ENCODE results near the gene SNX9. TPM values are rescaled to one million over a fixed set of nuclear protein-coding genes. Genes with fewer than 3 reads are reported as not detected.
"Not testable (repeated sequence)": the region's sequence is repeated elsewhere in the genome, so short reads cannot be mapped to it uniquely, and the experiment has no call there.

The SNX9 gene
- total and polyA plus RNA-seq, 10 of the 15 experiments (the other 5 are each of a cell fraction or from before 2014, with no cell fraction given), result 0.03 to 2.0 (median 0.37) TPM

GRCh38 chr6:157898640-157899039 lies 75.6 kb downstream of the SNX9 start (continued):
- TF ChIP-seq BCL3 (IDR thresholded peaks at IDR 0.05; ENCODE audit: borderline replicate concordance, insufficient read depth, low read depth, low read length, poor library complexity, severe bottlenecking), result no peak
- TF ChIP-seq MTA2 (IDR thresholded peaks at IDR 0.05; ENCODE audit: low read depth), result no peak
- no peak for TF ChIP-seq E2F4 (IDR thresholded peaks at IDR 0.05; ENCODE audit: low read depth, low read length)
- no peak for TF ChIP-seq CREM (IDR thresholded peaks at IDR 0.05; ENCODE audit: low read depth)
- TF ChIP-seq NR2C1 (IDR thresholded peaks at IDR 0.05), result no peak
- TF ChIP-seq ZBED1 (IDR thresholded peaks at IDR 0.05; ENCODE audit: borderline replicate concordance), result no peak
- TF ChIP-seq ZNF384 (IDR thresholded peaks at IDR 0.05; ENCODE audit: borderline replicate concordance, low read depth, low read length), result no peak

GRCh38 chr6:157900262-157900661 lies 77.2 kb downstream of the SNX9 start:
- ATAC-seq; H3K27me3 ChIP-seq (replicated peaks in 1 of 2; ENCODE audit: control insufficient read depth in 2 of 2, insufficient read depth in 2 of 2, low read length in 1 of 2); H3K4me2 ChIP-seq (ENCODE audit: control insufficient read depth, insufficient read depth); H3K27ac ChIP-seq (ENCODE audit: control insufficient read depth, insufficient read depth); H3K36me3 ChIP-seq (ENCODE audit: control insufficient read depth in 2 of 2, insufficient read depth in 2 of 2, low read length in 1 of 2); H3K79me2 ChIP-seq (ENCODE audit: control insufficient read depth, insufficient read depth, low read length); SMC1A ChIA-PET (ENCODE audit: uncharacterized antibody, unreplicated experiment); H2AFZ ChIP-seq (ENCODE audit: control insufficient read depth, low read depth, low read length); DNase-seq (ENCODE audit: low read depth, low spot score); BruUV-seq (replicated peaks); RAD21 ChIA-PET (ENCODE audit: unreplicated experiment); H3K4me3 ChIP-seq; H3K9ac ChIP-seq (ENCODE audit: control insufficient read depth, insufficient read depth, low read length); in situ Hi-C loops (cut with MboI); H3K4me1 ChIP-seq (ENCODE audit: control insufficient read depth, insufficient read depth, low read length); FAIRE-seq; H4K20me1 ChIP-seq (ENCODE audit: control insufficient read depth, insufficient read depth); POLR2A ChIA-PET; H3K9me3 ChIP-seq (replicated peaks; ENCODE audit: control insufficient read depth, insufficient read depth, low read length): not testable (repeated sequence)
- intact Hi-C loops (cut with micrococcal nuclease; ENCODE audit: unreplicated experiment), result loop anchor here (10.0 kb wide), 1 partner anchor 175 kb away; no protein-coding TSS in a partner anchor
- WGBS (ENCODE audit: insufficient coverage, insufficient replicate concordance, low lambda C conversion rate, missing lambda C conversion rate), result 94% methylated on average over 11 of the region's 11 CpGs
- CTCF ChIA-PET, result interaction anchor here (0.9 kb wide), 1 partner anchor 126 kb away, joined by 3 read pairs; no protein-coding TSS in a partner anchor
